Colonic mucosa (tissue), 4 donors: ENCODE results near the gene S1PR3. TPM values are rescaled to one million over a fixed set of nuclear protein-coding genes. Genes with fewer than 3 reads are reported as not detected.

Source experiments
- DNase-seq: peaks from one replicate; pipeline ENCODE4 v3.0.0-alpha.2; 2020
- H3K27ac ChIP-seq: fragments of 200-600 bp; one replicate; pipeline ENCODE4 v1.8.0; 2021
- H3K27me3 ChIP-seq: fragments of 200-600 bp; one replicate; pipeline ENCODE4 v1.8.0; 2021
- H3K36me3 ChIP-seq: fragments of 200-600 bp; one replicate; pipeline ENCODE4 v1.8.0; 2021
- H3K4me1 ChIP-seq: fragments of 200-600 bp; one replicate; pipeline ENCODE4 v1.8.0; 2021; ENCODE audit warnings: mild to moderate bottlenecking
- H3K4me3 ChIP-seq: fragments of 200-600 bp; one replicate; pipeline ENCODE4 v1.8.0; 2021
- H3K9ac ChIP-seq, 2 donors: one replicate each; pipeline ENCODE4 v1.7.0; 2013; ENCODE audit warnings: control low read depth in 2 of 2, low read depth in 2 of 2, low read length in 2 of 2
- H3K9me3 ChIP-seq: fragments of 200-600 bp; one replicate; pipeline ENCODE4 v1.8.0; 2021
- CTCF ChIP-seq: fragments of 200-600 bp; IDR thresholded peaks from one replicate; pipeline ENCODE4 v1.8.0; 2022; ENCODE audit warnings: antibody characterized with exemption, mild to moderate bottlenecking
- intact Hi-C: fragments of 100-400 bp; cut with DNase I; formaldehyde crosslinking; loops from one replicate; pipeline ENCODE4 v1.14.1; 2022
- total RNA-seq, 2 donors: library from RNA; stranded (reverse); fragmentation: NEBNext Ultra II Directional in 1 of 2; extraction: Animal tissue kit (Norgen Biotek cat#: 25700) in 1 of 2; gene quantifications; one replicate each; pipeline ENCODE4 v1.2.1, GENCODE V29; 2021
- donor health status: healthy.
- donor health status: DM: no; HTN: no; CAD: no.
- donor health status: DM: no; HTN: no; CAD: no.

S1PR3 gene
- total RNA-seq, 2 donors from 2014 or later: 0.67 to 3.2 TPM

DNA sequence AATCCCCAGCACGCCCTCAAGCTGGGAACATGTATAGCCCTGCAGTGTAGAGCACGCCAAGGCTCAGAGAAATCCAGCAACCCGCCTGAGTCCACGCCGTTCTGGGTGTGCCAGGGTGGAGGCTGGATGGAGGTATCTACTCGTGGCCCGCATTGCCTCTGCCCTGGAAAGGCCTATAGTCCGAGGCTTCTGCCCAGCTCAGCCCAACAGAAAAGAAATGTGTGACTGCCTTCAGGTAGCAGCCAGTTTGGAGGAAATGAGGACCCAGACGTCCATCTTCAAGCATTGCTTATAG lies 18.2 kb downstream of the S1PR3 start:
- Histone ChIP-seq H3K4me3 (no peak overlapping the region), H3K9ac (no peak overlapping the region), H3K36me3 (no peaks in the 10 kb centered on the region), H3K4me1 (no peaks in the 10 kb centered on the region), H3K27ac (no peak overlapping the region), H3K9me3 (no peaks in the 10 kb centered on the region), H3K27me3 (no peaks in the 10 kb centered on the region)
- intact Hi-C loops: no loop called here
- DNase-seq: no peak
- TF ChIP-seq CTCF: no peak

- no peak for TF ChIP-seq CTCF
- intact Hi-C loops: no loop called here
- Histone ChIP-seq H3K27ac (no peak overlapping the region), H3K27me3 (no peaks in the 10 kb centered on the region), H3K9me3 (no peaks in the 10 kb centered on the region), H3K9ac (no peak overlapping the region), H3K4me3 (no peak overlapping the region), H3K36me3 (no peaks in the 10 kb centered on the region), H3K4me1 (no peaks in the 10 kb centered on the region)
- no peak for DNase-seq
Measured at GRCh38 chr9:89010056-89010455, 18.8 kb downstream of the S1PR3 start.

DNA sequence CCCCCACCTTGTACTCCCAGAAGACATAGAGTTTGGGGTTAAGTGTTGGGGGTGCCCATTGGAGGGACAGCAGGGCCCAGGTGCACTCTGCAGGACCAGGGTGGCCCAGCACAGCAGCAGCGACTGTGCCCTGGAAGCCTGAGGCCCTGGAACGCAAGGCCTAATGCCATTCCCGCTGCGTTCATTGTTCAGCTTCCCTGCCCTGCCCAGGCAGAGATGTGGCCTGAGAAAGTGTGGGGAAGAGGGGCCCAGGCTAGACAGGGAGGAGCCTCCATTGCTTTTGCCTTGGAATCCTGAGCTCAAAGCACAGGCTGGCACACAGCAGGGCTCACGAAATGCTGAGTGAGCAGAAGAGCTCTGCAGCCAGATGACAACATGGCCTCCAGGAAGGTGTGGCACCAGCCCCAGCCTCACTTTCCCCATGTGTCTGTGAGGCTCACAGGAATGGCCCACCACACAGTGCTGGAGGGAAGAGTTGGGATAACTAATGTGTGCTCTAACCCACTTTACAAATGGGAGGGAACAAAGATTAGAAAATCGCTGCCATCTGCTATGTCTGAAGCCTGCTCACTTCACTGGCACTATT lies 19.4 kb downstream of the S1PR3 start:
- intact Hi-C loops: no loop called here
- H3K36me3 ChIP-seq: no peaks in the 10 kb centered on the region
- no peak overlapping the region for H3K4me3 ChIP-seq
- H3K27me3 ChIP-seq: no peaks in the 10 kb centered on the region
- no peak for DNase-seq
- H3K27ac ChIP-seq: no peak overlapping the region
- no peaks in the 10 kb centered on the region for H3K9me3 ChIP-seq
- TF ChIP-seq CTCF: no peak
- no peak overlapping the region for H3K9ac ChIP-seq
- no peaks in the 10 kb centered on the region for H3K4me1 ChIP-seq

GRCh38 chr9:89011683-89012082 lies 20.4 kb downstream of the S1PR3 start:
- no peak overlapping the region for H3K9ac ChIP-seq
- H3K4me1 ChIP-seq: no peaks in the 10 kb centered on the region
- no peak overlapping the region for H3K4me3 ChIP-seq
- H3K27me3 ChIP-seq: no peaks in the 10 kb centered on the region
- no peaks in the 10 kb centered on the region for H3K9me3 ChIP-seq
- H3K27ac ChIP-seq: no peak overlapping the region
- H3K36me3 ChIP-seq: no peaks in the 10 kb centered on the region
- no peak for TF ChIP-seq CTCF
- intact Hi-C loops: no loop called here
- no peak for DNase-seq

- Histone ChIP-seq H3K4me1 (no peaks in the 10 kb centered on the region), H3K4me3 (no peak overlapping the region), H3K27me3 (no peaks in the 10 kb centered on the region), H3K9ac (no peak overlapping the region), H3K36me3 (no peaks in the 10 kb centered on the region), H3K9me3 (no peaks in the 10 kb centered on the region), H3K27ac (no peak overlapping the region)
- intact Hi-C loops: no loop called here
- DNase-seq: no peak
- no peak for TF ChIP-seq CTCF
Measured at GRCh38 chr9:89012294-89013042, 21.2 kb downstream of the S1PR3 start.
